Body of pancreas (tissue), 4 donors: ENCODE data around the gene SIPA1L3.

Experiments
- CTCF ChIP-seq, 7 experiments: fragments of 450-650 bp in 4 of 7; fragments of 200-600 bp in 3 of 7; sonication (generic) in 3 of 7; IDR thresholded peaks; one replicate each; pipeline ENCODE4 v1.5.1; 2016 to 2019; ENCODE audit warnings: antibody characterized with exemption in 7 of 7
- POLR2A ChIP-seq, 3 donors: fragments of 450-650 bp; IDR thresholded peaks; one replicate each; pipeline ENCODE4 v1.6.1; 2016; ENCODE audit warnings: antibody characterized with exemption in 3 of 3, mild to moderate bottlenecking in 2 of 3

- TF ChIP-seq CTCF (IDR thresholded peaks at IDR 0.05), result peak in 5 of 7 experiments; percentile 18 to 38 (median 31)
- TF ChIP-seq POLR2A (IDR thresholded peaks at IDR 0.05), result no peak
Observed at GRCh38 chr19:38142176-38143035, 235.4 kb downstream of the SIPA1L3 start.
